Bronchial epithelial cell (primary cell): ENCODE results near the gene EDA. TPM values are rescaled to one million over a fixed set of nuclear protein-coding genes. Genes with fewer than 3 reads are reported as not detected.

Experiments used
- DNase-seq: peaks from one replicate; pipeline ENCODE4 v3.0.0-alpha.2; 2010; ENCODE audit warnings: low read depth
- FAIRE-seq: peaks from 2 replicates; lab custom pipeline; 2011; peaks lifted over from hg19 to GRCh38; lab: Jason Lieb, UNC
- H3K27me3 ChIP-seq: 2 replicates; pipeline ENCODE4 v1.5.1; 2011; ENCODE audit warnings: low read length; ENCODE audit not compliant: control insufficient read depth, insufficient read depth
- H3K36me3 ChIP-seq: 2 replicates; pipeline ENCODE4 v1.5.1; 2011; ENCODE audit warnings: low read length; ENCODE audit not compliant: control insufficient read depth, insufficient read depth
- H3K4me3 ChIP-seq: 2 replicates; pipeline ENCODE4 v1.5.1; 2011; ENCODE audit warnings: mild to moderate bottlenecking, low read depth, low read length, control low read depth
- total RNA-seq: library from RNA; depleted of rRNA; stranded (reverse); fragments of >200 nt; gene quantifications from 2 replicates; pipeline ENCODE4 v1.2.1, GENCODE V29; 2014
- TF ChIP-seq, protein P1 (sequence below): IDR thresholded peaks from 2 replicates; pipeline ENCODE4 v1.5.1; 2011; ENCODE audit warnings: mild to moderate bottlenecking, moderate library complexity, low read length, control low read depth, inconsistent platforms; ENCODE audit not compliant: insufficient read depth, severe bottlenecking

The EDA gene
- total RNA-seq, 1 donor from 2014 or later, result 0.26 TPM

DNA sequence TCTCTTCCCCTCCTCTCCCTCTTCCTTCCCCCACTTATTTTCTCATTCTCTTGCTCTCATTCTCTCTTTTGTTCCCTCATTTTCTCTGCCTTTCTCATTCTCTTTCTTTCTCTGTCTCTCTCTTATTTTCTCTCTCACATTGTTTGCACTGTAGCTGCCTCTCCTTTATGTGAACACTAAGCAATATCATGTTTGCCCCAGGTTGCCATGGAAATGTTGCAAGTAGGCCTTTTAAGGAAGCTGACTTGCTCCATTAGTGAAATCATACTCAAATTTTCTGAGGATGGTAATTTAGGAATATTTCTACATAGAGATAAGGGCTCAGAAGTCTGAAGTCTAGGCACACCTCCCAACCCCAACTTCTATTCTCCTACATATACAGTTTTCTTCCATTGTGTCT is 130.1 kb downstream of the EDA start:
- Histone ChIP-seq H3K27me3 (no peaks in the 10 kb centered on the region), H3K36me3 (no peaks in the 10 kb centered on the region), H3K4me3 (no peak overlapping the region)
- TF ChIP-seq, protein P1, sequence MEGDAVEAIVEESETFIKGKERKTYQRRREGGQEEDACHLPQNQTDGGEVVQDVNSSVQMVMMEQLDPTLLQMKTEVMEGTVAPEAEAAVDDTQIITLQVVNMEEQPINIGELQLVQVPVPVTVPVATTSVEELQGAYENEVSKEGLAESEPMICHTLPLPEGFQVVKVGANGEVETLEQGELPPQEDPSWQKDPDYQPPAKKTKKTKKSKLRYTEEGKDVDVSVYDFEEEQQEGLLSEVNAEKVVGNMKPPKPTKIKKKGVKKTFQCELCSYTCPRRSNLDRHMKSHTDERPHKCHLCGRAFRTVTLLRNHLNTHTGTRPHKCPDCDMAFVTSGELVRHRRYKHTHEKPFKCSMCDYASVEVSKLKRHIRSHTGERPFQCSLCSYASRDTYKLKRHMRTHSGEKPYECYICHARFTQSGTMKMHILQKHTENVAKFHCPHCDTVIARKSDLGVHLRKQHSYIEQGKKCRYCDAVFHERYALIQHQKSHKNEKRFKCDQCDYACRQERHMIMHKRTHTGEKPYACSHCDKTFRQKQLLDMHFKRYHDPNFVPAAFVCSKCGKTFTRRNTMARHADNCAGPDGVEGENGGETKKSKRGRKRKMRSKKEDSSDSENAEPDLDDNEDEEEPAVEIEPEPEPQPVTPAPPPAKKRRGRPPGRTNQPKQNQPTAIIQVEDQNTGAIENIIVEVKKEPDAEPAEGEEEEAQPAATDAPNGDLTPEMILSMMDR, result no peak
- FAIRE-seq (no peak), DNase-seq (no peak)

DNA sequence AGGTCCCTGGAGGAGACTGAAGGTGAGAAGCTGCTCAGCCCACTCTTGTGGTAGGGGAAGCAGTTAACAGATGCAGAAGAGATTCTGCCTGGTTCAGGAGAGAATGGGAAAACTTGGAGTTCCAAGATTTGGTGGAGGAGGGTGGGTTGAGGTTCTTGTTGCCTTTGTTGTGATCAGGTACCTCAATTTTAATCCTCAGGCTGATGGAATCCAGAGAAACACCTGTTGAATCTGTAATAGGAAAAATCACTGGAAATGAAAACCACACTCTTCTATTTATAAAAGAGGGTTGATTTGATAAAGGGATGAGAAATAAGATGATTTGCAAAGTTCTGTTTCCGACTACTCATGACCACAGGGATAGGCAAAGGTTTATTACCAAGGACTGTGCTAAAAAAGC is 132.1 kb downstream of the EDA start:
- no peak for FAIRE-seq
- no peak overlapping the region for H3K4me3 ChIP-seq
- no peaks in the 10 kb centered on the region for H3K36me3 ChIP-seq
- TF ChIP-seq, protein P1, result no peak
- no peak for DNase-seq
- no peaks in the 10 kb centered on the region for H3K27me3 ChIP-seq

DNA sequence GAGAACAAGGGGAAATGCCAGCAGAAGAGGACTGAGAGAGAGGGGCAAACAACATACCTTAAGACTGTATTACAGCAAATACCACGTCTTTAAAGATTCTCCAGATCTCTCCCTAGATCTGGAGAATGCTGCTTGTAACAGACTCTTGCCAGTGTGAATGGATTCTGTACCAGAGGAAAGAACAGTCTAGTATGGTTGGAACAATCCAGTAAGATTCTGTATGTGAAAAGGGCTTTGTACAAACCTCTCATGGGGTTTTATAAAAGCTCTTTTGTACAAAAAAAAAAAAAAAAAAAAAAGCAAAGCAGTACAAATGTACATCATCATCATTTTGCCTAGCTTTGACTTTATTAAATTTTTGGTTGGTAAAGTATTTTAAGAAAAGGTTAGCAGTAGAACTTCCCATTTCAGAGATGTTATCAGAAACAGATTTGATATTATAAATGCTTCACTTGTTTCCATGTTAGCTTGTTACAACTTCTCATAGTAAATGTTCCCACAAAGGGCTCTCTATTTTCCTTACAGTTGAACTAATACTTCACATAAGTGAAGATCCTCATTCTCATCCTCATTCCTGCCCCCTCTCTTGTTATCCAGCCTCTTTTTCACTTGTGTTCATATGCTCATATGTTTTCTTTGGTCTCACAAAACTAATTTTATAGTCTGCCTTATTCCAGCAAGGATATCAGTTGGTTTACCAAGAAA is 144.2 kb downstream of the EDA start:
- no peak for DNase-seq
- Histone ChIP-seq H3K27me3 (no peaks in the 10 kb centered on the region), H3K4me3 (no peak overlapping the region), H3K36me3 (no peaks in the 10 kb centered on the region)
- FAIRE-seq, result no peak
- TF ChIP-seq, protein P1, result no peak

DNA sequence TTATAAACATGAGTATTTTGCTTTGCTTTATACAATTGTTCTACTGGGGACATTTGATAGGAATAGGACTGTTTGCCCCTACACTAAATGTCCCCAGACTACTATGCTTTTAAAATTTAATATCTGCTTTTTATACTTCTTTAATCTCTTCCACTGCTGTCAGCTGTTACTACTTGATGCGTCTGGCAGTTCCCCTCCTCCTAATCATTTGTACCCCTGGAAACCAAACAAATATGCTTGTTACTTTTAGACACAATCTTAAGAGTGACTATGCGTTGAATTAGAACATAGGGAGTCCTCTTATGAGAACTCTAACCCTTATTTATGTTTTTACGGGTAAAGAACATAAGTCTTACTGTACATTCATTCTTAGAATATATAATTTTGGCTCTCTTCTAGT is 145.7 kb downstream of the EDA start:
- H3K36me3 ChIP-seq, result no peaks in the 10 kb centered on the region
- FAIRE-seq, result no peak

DNA sequence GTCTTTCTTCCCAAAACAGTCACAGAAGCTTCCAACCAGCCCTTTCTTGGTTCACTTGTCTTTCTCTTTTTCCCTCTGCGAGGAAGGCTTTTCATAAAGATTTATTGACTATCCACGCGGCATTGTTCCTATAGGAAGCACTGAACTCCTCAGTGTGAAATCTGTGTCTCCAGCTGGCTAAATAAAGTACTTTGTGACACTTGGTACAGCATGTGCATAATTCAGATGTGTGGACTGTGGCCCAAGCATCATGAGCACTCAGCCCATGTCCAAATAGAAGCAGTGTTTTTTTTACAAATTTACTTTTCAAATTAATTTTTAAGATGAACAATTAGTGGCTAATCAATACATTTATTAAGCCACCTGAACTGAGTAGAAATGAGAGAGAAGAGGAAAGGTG is 146.4 kb downstream of the EDA start:
- TF ChIP-seq, protein P1, result no peak
- no peaks in the 10 kb centered on the region for H3K27me3 ChIP-seq
- no peaks in the 10 kb centered on the region for H3K36me3 ChIP-seq
- no peak for DNase-seq
- FAIRE-seq, result no peak
- no peak overlapping the region for H3K4me3 ChIP-seq

More for the DNA sequence above, 145.7 kb downstream of the EDA start:
- H3K4me3 ChIP-seq, result no peak overlapping the region
- H3K27me3 ChIP-seq, result no peaks in the 10 kb centered on the region
- no peak for DNase-seq
- TF ChIP-seq, protein P1, result no peak
